Tibial nerve (tissue), 3 donors: ENCODE results near the gene CRIP3.

Experiments
- POLR2A ChIP-seq, 2 donors: fragments of 450-650 bp; IDR thresholded peaks; one replicate each; pipeline ENCODE4 v1.6.1; 2017; ENCODE audit warnings: antibody characterized with exemption in 2 of 2, mild to moderate bottlenecking in 2 of 2, moderate library complexity in 2 of 2
- TF ChIP-seq, protein P1 (sequence below), 5 experiments: fragments of 200-600 bp in 3 of 5; fragments of 450-650 bp in 2 of 5; sonication (generic) in 3 of 5; IDR thresholded peaks; one replicate each; pipeline ENCODE4 v1.5.1; 2016 to 2019; ENCODE audit warnings: antibody characterized with exemption in 5 of 5, mild to moderate bottlenecking in 3 of 5, moderate library complexity in 2 of 5

DNA sequence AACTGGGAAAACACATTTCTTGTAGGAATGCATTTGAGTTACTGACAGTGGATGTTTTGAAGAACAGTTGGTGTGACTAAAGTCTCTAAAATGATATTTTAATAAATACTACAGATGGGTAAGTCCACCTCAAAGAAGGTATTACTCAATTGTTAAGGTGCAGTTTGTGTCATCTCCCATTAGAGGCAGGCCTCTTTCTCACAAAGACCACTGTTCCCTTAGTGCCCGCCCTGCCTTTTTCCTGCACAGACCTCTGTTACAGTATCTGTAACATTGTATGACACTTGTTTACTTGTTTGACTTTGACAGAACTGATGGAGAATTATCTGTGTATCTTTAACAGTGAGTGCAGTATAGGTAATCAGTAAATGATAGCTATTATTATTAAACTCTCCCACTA is 5.2 kb upstream of the CRIP3 start:
- TF ChIP-seq POLR2A (IDR thresholded peaks at IDR 0.05): no peak
- TF ChIP-seq, protein P1, sequence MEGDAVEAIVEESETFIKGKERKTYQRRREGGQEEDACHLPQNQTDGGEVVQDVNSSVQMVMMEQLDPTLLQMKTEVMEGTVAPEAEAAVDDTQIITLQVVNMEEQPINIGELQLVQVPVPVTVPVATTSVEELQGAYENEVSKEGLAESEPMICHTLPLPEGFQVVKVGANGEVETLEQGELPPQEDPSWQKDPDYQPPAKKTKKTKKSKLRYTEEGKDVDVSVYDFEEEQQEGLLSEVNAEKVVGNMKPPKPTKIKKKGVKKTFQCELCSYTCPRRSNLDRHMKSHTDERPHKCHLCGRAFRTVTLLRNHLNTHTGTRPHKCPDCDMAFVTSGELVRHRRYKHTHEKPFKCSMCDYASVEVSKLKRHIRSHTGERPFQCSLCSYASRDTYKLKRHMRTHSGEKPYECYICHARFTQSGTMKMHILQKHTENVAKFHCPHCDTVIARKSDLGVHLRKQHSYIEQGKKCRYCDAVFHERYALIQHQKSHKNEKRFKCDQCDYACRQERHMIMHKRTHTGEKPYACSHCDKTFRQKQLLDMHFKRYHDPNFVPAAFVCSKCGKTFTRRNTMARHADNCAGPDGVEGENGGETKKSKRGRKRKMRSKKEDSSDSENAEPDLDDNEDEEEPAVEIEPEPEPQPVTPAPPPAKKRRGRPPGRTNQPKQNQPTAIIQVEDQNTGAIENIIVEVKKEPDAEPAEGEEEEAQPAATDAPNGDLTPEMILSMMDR (IDR thresholded peaks at IDR 0.05): no peak
